ENCODE data around the gene ACO2.

DNA sequence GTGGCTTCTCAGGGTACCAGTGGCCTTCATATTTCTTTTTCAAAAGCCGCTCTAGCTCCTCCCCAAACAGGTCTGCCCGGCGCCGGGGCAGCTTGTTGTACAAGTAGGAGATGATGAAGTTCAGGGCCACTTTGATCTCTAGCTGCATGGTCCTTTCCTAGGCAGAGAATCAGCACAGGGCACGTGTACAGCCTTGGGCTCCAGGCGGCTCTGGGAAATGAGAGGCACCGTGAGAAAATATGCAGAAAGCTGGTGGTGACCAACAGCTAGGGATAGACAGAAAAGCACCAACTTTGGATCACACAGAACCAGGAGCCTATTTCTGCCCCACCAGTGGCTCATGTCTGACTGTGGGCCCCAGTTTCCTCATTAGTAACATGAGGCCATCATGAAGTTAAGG, 31.7 kb upstream of the ACO2 start:
- TF ChIP-seq, protein P1, sequence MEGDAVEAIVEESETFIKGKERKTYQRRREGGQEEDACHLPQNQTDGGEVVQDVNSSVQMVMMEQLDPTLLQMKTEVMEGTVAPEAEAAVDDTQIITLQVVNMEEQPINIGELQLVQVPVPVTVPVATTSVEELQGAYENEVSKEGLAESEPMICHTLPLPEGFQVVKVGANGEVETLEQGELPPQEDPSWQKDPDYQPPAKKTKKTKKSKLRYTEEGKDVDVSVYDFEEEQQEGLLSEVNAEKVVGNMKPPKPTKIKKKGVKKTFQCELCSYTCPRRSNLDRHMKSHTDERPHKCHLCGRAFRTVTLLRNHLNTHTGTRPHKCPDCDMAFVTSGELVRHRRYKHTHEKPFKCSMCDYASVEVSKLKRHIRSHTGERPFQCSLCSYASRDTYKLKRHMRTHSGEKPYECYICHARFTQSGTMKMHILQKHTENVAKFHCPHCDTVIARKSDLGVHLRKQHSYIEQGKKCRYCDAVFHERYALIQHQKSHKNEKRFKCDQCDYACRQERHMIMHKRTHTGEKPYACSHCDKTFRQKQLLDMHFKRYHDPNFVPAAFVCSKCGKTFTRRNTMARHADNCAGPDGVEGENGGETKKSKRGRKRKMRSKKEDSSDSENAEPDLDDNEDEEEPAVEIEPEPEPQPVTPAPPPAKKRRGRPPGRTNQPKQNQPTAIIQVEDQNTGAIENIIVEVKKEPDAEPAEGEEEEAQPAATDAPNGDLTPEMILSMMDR (IDR thresholded peaks at IDR 0.05): no peak
- TF ChIP-seq POLR2AphosphoS5 (IDR thresholded peaks at IDR 0.05; ENCODE audit: insufficient read depth in 1 of 2, low read depth in 1 of 2) (no peak), POLR2A (IDR thresholded peaks at IDR 0.05) (no peak)
